GM21381 (cell line): ENCODE results near the gene TMEM266.

Experiments
- ATAC-seq: cut with Tn5 transposase; IDR thresholded peaks from one replicate; pipeline ENCODE4 v1.9.1; 2021; ENCODE audit warnings: mild to moderate bottlenecking, moderate library complexity; ENCODE audit not compliant: unreplicated experiment

The TMEM266 gene

DNA sequence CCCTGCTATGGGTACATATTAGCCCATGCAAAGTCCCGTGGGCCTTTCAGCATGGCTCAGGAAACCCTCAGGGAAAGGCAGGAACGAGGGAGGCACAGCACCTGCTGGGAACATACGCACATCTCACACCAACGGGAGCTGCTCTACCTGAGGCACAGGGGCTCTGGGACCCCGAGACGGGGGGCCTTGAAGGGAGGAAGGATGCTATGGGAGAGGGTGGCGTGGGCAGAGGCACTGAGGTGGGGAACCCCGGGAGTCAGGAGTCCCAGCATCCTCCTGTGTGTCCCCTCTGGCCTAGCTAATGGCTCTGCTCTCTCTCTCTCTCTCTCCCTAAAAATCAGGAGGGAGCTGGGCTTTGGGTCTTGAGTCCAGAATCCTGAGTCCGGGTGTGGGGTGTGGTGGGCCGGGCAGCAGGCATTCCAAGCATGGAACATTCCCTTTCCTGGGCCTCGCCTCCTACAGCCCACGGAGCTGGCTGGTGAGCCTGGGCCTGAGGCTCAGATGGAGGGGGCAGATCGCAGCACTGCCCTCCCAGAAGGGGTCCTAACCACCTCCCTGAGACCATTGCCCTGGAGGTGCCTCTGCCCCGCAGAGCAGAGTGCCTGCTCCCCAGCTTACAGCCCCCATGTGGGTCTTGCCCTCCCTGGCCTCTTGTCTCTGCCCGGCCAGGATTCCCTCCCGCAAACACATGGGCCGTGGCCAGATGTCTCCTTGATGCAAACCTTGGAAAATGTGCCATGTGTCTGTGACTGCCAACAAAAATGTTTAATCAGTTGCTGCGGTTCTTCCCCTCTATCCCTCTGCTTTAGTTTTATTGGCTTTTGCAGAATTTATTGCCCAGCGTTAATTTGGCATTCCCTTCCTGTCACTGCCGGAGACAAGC lies 101.6 kb downstream of the TMEM266 start:
- no peak for ATAC-seq

DNA sequence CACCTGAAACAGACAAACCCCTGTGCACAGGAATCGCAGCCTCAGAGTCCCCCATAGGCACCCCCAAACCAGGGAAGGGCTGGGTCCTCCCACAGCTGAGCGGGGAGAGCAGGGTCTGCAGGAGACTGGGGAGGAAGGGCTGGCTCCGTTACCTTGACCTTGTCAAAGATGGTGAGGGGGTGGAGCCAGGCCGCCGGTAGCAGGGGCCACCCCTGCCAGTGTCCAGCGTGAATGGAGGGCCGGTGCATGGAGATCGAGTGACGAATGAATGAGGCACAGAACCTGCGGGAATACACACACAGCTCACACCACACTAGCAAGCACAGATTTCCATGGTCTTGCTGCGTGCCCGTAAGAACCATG lies 102.2 kb downstream of the TMEM266 start:
- no peak for ATAC-seq

- no peak for ATAC-seq
These were observed 103.1 kb downstream of the TMEM266 start for GRCh38 chr15:76162784-76163456.

DNA sequence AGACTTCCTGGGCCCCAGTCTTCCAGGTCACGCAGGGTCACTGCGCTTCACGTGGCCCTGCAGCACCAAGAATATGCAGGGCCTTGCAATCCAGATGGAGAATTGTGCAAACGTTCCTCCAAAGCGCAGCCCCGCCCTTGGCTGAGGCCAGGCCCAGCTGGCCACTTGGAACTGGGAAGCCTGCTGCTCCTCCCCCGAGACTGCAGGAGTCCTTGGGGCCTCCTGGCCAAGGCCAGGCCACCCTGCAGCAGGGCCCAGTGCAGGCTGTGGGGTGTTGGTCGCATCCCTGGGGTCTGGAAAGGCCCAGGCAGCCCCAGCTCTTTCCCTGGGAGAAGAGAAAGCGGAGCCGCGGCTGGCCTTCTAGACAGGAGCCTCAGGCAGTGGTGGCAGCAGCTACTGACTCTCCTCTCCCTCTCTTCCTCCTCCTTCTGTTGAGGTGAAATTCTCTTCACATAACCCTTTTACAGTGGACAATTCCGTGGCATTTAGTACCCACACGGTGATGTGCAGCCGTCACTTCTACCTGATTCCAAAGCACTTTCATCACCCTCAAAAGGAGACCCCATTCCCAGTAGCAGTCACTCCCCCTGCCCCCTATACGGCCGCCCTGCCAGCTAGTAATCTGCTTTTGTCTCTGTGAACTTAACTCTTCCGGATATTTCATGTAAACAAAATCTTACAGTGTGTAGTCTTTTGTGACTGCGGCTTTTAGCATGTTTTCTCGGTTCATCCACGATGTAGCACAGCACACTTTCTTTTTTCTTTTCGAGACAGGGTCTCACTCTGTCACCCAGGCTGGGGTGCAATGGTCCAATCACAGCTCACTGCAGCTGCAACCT lies 103.9 kb downstream of the TMEM266 start:
- no peak for ATAC-seq

GRCh38 chr15:76164602-76165001 lies 104.8 kb downstream of the TMEM266 start:
- no peak for ATAC-seq

DNA sequence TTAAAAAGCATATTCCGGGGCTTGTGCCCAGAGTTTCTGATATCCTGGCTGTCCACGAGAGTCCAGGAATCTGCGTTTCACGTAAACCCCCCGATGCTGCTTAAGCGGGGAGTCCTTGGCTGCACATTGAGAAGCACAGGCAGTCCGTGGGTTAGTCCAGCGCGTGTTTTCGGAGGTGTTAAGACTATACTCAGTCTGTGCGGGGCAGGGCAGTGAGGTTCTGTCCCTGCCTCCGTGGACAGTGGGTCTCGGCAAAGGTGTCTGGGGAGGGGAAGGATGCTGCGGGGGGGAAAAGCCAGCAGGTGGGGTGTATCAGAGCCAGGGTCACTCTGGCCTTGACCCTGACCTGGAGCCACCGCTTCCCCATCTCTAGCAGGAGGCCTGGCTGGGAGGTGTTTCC lies 106.2 kb downstream of the TMEM266 start:
- ATAC-seq, result no peak

GRCh38 chr15:76168237-76168984 lies 108.6 kb downstream of the TMEM266 start:
- no peak for ATAC-seq

GRCh38 chr15:76169018-76169417 lies 109.2 kb downstream of the TMEM266 start:
- ATAC-seq, result no peak

- ATAC-seq, result no peak
These were observed 110.4 kb downstream of the TMEM266 start for GRCh38 chr15:76169911-76170800.

DNA sequence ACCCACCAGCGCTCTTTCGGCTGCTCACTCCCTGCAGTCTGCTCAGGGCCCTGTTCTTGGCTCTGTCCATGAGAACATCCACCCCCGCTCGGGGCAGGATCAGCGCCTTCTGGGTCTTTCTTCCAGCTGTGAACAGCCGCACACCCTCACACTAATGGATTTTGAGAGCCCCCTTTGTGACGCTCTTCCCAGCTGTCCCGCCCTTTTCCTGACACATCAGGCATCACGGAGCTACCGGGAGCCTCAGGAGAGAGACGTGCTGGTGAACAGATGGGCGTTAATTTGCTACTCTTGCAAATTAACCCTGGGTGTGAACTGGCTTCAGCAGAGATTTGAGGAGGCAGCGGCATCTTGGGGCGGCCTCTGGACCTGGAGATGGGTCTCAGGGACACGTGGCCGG lies 113.0 kb downstream of the TMEM266 start:
- no peak for ATAC-seq

DNA sequence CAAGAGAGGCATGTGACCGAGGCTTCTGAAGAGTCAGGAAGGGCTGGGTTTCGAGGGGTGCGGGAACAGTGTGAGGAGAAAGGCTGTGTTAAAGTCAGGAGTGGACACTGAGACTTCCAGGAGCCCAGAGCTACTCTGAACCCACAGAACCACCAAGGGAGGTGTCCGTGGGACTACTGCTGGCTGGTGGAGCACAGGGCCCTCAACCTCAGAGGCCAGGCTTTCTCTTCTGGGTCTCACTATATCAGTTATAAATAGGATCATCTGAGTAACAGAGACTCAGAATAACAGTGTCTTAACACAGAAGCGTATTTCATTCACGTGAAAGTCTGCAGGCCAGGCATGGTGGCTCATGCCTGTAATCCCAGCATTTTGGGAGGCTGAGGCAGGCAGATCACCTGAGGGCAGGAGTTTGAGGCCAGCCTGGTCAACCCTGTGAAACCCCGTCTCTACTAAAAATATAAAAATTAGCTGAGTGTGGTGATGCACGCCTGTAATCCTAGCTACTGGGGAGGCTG lies 113.6 kb downstream of the TMEM266 start:
- no peak for ATAC-seq

DNA sequence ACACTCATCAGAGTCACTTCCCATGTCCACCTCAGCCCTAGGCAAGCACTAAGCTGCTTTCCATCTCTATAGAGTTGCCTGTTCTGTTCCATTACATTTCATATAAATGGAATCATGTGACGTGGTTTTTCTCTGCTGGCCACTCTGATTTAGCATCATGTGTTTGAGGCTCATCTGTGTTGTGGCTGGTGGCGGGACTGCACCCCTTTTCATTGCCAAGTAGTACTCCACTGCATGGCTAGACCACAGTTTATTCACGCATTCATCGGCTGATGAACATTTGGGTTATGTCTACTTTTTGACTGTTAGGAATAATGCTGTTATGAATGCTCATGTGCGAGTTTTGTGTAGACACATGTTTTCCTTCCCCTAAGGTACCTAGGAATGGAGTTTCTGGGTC lies 114.9 kb downstream of the TMEM266 start:
- no peak for ATAC-seq

DNA sequence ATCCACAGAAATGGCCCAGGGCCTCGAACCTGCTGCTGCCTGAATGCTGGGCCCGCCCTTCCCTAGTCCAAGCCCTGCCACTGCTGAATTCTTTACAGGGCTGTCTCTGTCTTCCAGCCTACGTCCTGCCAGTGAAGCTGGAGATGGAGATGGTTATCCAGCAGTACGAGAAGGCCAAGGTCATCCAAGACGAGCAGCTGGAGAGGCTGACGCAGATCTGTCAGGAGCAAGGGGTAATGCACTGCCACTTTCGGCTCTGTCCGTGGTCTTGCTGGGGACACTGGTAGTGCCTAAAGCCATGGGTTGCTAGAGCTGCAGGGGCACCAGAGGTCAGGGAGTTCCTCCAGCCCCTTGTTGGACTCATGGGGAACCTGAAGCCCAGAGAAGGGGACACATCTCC lies 115.7 kb downstream of the TMEM266 start:
- ATAC-seq, result no peak

DNA sequence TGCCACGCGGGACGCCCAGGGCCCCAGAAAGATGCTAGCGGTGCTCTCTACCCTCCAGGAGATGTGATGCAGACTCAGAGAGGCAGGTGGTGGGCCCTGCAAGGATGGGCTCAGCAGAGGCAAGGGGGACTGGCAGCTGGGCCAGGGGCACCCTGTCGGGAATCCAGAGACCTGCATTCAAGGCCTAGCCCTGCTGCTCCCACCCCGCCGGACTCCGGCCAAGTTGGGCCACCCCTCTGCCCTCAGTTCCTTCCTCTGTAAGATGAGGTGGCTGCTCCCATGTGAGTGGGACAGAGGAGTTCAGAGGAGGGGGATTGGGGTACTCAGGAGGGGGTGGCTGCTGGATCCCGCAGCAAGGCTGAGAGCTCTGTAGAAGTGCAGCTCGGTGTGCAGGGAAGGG lies 116.3 kb downstream of the TMEM266 start:
- no peak for ATAC-seq

DNA sequence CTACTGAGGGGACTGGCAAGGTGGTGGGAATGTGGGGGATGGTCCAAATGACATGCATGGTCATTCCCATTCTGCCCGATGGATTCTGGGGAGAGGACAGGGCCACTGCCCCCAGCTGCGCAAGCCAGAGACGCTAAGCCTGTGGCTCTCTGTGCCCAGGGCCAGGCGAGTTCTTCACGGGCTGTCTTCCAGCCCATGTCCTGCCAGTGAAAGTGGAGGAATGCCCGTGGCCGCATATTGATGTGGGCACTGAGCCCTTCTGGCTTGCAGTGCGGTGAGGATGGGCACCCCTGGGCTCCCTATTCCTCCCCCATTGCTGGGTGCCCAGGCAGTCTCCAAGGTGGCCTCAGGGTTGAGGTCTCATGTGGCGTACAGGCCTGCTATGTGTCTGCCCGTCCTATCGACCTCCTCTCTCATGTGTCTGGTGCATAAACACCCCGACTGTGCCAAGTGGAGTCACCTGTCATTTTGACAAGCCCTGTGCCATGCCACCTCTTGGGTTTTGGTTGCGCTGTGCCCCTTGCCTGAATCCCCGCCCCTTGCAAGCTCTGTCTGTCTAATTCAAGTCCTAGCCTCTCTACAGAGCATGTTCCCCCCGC lies 116.8 kb downstream of the TMEM266 start:
- no peak for ATAC-seq

GRCh38 chr15:76177491-76178040 lies 117.8 kb downstream of the TMEM266 start:
- ATAC-seq, result no peak

DNA sequence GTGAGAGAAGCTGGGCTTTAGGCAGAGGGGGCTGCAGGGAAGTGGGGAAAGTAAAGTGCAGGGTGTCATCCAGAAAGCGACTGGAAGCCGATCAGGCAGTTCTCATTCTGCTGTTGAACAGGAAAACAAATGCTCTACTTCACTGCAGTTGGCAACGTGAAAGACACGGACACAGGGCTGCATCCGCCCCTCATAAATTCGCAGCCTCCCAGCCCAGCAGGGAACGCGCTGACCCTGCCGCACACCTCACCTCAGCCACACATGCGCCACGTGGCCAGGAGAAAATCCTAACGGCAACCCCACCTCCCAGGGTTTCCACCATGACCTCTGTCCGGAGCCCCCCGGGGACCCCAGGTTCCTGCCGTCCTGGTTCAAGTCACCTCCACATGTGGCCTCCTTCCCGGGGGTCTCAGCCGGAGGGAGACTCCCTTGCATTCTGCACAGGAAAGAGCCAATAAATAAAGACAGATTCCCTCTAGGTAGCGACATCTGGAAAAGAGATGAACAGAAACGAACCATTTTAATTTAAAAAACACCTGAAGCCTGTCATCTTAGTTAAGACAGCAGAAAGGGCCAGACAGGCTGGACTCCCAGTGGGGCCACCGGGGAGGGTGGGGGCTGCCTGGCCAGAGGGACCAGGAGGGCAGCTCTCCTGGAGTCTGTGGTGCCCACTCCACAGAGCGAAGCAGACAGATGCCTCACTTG lies 118.7 kb downstream of the TMEM266 start:
- no peak for ATAC-seq

DNA sequence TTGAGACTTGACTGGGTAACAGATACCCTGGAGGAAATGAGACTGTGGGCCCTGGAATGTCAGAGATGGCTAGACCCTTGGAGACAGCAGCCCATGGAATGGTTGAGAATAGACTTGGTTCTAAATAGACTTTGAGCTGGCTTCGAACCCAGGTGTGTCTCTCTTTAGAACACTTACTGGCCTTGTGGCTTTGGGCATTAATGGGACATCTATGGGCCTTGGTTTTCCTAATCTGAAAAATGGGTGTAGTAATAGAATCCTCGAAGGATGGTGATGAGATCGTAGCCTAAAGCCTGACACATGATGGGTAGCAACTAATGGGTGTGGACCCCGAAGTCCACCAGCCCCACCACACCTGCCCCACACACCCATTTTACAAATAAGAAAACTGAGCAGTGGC lies 119.2 kb downstream of the TMEM266 start:
- no peak for ATAC-seq
